ENCODE measurements around the gene PTAR1.

DNA sequence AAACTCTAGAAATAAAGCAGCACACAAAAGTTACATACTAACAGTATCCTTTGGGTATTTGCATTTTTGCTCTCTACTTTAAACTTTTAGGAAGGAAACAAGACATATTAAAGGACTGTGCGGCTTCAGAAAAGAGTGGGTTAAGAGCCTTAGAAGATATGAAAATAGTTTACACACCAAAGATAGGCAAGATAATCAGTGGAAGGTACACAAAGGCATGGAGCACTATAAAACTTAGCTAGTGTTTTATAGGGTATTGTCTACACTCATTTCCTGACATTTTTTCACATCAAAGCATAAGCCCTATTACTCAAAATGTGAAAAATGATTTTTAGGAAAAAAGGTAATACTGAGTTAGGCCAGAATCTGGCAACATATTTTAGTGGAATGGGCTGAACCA lies 44.0 kb downstream of the PTAR1 start:
- TF ChIP-seq, protein P1, sequence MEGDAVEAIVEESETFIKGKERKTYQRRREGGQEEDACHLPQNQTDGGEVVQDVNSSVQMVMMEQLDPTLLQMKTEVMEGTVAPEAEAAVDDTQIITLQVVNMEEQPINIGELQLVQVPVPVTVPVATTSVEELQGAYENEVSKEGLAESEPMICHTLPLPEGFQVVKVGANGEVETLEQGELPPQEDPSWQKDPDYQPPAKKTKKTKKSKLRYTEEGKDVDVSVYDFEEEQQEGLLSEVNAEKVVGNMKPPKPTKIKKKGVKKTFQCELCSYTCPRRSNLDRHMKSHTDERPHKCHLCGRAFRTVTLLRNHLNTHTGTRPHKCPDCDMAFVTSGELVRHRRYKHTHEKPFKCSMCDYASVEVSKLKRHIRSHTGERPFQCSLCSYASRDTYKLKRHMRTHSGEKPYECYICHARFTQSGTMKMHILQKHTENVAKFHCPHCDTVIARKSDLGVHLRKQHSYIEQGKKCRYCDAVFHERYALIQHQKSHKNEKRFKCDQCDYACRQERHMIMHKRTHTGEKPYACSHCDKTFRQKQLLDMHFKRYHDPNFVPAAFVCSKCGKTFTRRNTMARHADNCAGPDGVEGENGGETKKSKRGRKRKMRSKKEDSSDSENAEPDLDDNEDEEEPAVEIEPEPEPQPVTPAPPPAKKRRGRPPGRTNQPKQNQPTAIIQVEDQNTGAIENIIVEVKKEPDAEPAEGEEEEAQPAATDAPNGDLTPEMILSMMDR (conservative IDR thresholded peaks at IDR 0.05; ENCODE audit: low read depth, low read length): no peak
- TF ChIP-seq EZH2 (IDR thresholded peaks at IDR 0.05; ENCODE audit: low read length, unreplicated experiment): no peak

All from PC-3 (cell line).